Measurements from ENCODE around the gene ZCCHC7.

The ZCCHC7 gene

DNA sequence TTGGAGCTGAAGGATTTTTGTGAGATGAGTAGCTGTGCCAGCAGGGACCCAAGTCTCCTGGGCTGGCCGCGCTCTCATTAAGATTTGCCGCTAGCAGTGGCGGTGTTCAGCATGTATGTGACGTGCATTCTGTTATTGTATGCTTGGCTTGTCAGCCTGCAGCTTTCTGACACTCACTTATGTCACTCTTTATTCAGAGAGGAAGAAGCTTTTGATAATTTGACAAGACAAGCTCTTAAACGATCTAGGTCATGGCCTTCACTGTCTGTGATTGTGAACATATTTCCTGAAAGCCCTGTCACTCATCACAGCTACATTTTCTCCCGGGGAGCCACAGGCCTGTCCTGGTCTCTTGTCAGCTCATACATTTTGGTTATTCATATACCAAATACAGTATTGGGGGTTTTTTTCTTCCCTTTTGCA lies 203.9 kb downstream of the ZCCHC7 start:
- H3K27me3 ChIP-seq (ENCODE audit: control insufficient read depth in 5 of 5, insufficient read depth in 4 of 5, low read length in 5 of 5) = no peaks in the 10 kb centered on the region
- H3K9me3 ChIP-seq (ENCODE audit: control insufficient read depth in 5 of 5, low read length in 5 of 5) = no peaks in the 10 kb centered on the region
- no peak overlapping the region for H3K4me3 ChIP-seq (ENCODE audit: low read depth in 1 of 5, low read length in 5 of 5)
- no peak overlapping the region for H3K27ac ChIP-seq (ENCODE audit: low read depth, low read length)
- peaks cover 0 to 16% (median 4%) of the 10 kb centered on the region in 5 donors for H3K36me3 ChIP-seq (ENCODE audit: control insufficient read depth in 5 of 5, insufficient read depth in 5 of 5, low read length in 5 of 5)
- H3K4me1 ChIP-seq (ENCODE audit: control insufficient read depth in 5 of 5, insufficient read depth in 5 of 5, low read length in 5 of 5) = peaks cover 0 to 5% (median 0%) of the 10 kb centered on the region in 5 donors
- H3K9ac ChIP-seq (ENCODE audit: low read length in 5 of 5) = no peak overlapping the region

DNA sequence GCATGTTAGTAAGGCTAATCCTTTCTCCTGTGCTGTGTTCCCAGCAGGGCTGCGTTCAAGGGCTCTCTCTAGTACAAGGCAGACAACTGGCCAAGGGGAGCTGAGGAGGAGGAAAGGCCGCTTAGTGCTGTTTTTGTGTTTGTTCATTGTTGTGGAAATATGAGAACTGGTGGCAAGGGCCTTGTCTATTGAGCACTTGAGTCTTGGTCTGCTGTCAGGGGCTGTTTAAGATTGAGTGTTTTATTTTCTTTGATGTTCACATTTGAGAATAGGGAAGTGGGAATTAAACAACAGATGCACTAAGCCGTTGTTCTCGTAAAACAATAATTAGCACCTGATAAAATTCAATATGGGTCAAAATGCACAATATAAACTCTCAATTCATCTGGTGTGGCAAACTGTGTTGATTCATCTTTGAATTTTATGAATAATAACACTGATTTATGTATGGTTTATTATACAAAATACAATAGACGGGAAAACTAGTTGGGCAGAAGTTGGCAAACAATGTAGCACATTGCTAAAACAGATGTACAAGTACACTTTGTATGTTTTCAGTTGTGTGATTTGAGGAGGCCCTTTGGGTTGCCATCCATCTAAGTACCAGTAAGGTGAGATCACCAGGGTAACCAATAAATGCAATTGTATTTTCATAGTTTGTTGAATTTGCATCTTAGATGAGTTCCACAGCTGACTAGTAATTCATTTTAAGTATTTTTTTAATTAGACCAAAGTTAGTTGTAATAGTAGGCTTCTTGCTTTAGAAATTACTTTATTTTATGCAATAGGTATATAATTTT lies 204.5 kb downstream of the ZCCHC7 start:
- peaks cover 0 to 5% (median 0%) of the 10 kb centered on the region in 5 donors for H3K4me1 ChIP-seq (ENCODE audit: control insufficient read depth in 5 of 5, insufficient read depth in 5 of 5, low read length in 5 of 5)
- H3K27me3 ChIP-seq (ENCODE audit: control insufficient read depth in 5 of 5, insufficient read depth in 4 of 5, low read length in 5 of 5) = no peaks in the 10 kb centered on the region
- peaks cover 0 to 16% (median 4%) of the 10 kb centered on the region in 5 donors for H3K36me3 ChIP-seq (ENCODE audit: control insufficient read depth in 5 of 5, insufficient read depth in 5 of 5, low read length in 5 of 5)
- no peak overlapping the region for H3K9ac ChIP-seq (ENCODE audit: low read length in 5 of 5)
- H3K4me3 ChIP-seq (ENCODE audit: low read depth in 1 of 5, low read length in 5 of 5) = no peak overlapping the region
- no peak overlapping the region for H3K27ac ChIP-seq (ENCODE audit: low read depth, low read length)
- H3K9me3 ChIP-seq (ENCODE audit: control insufficient read depth in 5 of 5, low read length in 5 of 5) = no peaks in the 10 kb centered on the region

DNA sequence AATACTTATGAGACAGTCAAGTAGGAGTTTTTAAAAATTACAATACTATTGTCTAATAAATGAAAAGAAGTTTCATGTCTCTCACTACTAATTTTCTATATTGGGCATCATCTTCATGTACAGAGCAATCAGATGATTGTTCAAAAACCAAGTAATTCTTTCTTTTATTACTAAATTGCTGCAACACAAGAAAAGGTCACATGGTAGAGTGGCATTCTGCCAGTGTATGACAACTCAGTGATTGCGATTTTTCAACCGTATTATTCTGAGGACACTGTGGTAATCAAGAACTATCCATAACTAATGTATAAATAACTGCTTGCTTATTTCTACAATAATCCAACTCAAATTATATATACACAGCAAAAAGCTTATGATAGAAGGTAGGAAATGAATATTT lies 205.4 kb downstream of the ZCCHC7 start:
- H3K9ac ChIP-seq (ENCODE audit: low read length in 5 of 5) = no peak overlapping the region
- H3K27me3 ChIP-seq (ENCODE audit: control insufficient read depth in 5 of 5, insufficient read depth in 4 of 5, low read length in 5 of 5) = no peaks in the 10 kb centered on the region
- H3K27ac ChIP-seq (ENCODE audit: low read depth, low read length) = no peak overlapping the region
- H3K4me1 ChIP-seq (ENCODE audit: control insufficient read depth in 5 of 5, insufficient read depth in 5 of 5, low read length in 5 of 5) = peaks cover 0 to 5% (median 0%) of the 10 kb centered on the region in 5 donors
- peaks cover 0 to 16% (median 4%) of the 10 kb centered on the region in 5 donors for H3K36me3 ChIP-seq (ENCODE audit: control insufficient read depth in 5 of 5, insufficient read depth in 5 of 5, low read length in 5 of 5)
- no peaks in the 10 kb centered on the region for H3K9me3 ChIP-seq (ENCODE audit: control insufficient read depth in 5 of 5, low read length in 5 of 5)
- no peak overlapping the region for H3K4me3 ChIP-seq (ENCODE audit: low read depth in 1 of 5, low read length in 5 of 5)

DNA sequence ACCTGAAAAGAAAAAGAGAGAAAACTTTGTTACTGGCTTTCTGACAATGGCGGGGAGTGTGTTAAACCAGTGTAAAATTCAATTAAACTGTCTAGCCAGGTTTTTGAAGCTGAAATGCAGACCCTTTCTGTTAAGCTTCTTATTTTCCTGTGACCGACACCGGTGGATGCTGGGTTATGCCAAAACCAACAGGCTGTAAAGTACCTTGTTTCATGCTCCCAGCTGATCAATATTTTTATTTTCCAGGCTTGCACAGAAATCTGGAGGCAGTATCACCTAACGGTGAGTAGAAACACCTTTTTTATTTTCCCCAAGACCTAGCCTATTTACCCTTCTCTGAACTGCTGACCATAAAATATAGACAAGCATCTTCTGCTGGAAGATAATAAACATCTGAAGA lies 207.2 kb downstream of the ZCCHC7 start:
- Histone ChIP-seq H3K36me3 (ENCODE audit: control insufficient read depth in 5 of 5, insufficient read depth in 5 of 5, low read length in 5 of 5) (peaks cover 0 to 11% (median 4%) of the 10 kb centered on the region in 5 donors), H3K4me3 (ENCODE audit: low read depth in 1 of 5, low read length in 5 of 5) (no peak overlapping the region), H3K9me3 (ENCODE audit: control insufficient read depth in 5 of 5, low read length in 5 of 5) (no peaks in the 10 kb centered on the region), H3K27ac (ENCODE audit: low read depth, low read length) (no peak overlapping the region), H3K27me3 (ENCODE audit: control insufficient read depth in 5 of 5, insufficient read depth in 4 of 5, low read length in 5 of 5) (no peaks in the 10 kb centered on the region), H3K9ac (ENCODE audit: low read length in 5 of 5) (no peak overlapping the region), H3K4me1 (ENCODE audit: control insufficient read depth in 5 of 5, insufficient read depth in 5 of 5, low read length in 5 of 5) (peaks cover 0 to 5% (median 0%) of the 10 kb centered on the region in 5 donors)

DNA sequence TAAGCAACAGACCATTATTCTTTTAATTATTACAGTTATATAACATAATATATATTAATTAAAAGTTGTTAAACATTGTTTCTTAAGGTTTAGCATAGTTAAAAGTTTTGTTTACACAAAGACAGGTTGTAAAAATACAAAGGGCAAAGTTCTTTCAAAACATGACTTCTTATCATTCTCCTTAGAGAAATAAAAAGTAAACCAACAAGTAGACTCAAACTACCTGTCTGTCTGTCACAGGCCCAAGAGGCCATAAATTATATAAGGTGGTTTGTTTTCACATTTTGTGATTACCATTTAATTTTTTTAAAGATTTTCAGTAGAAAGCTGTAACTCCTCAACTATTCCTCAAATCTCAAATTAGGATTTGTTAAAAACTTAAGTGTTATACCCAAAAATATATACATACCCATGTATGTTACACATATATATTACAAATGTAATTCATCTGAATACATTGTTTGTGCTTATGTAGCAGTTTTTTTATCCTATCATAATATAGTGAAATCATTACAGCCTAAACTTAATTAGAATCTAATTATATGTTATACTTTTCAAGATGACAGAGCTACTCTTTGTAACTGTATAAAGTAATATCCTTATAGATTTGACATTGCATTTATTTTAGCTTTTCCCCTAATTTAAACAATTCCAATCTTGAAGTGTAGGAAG lies 208.3 kb downstream of the ZCCHC7 start:
- Histone ChIP-seq H3K27me3 (ENCODE audit: control insufficient read depth in 5 of 5, insufficient read depth in 4 of 5, low read length in 5 of 5) (no peaks in the 10 kb centered on the region), H3K9ac (ENCODE audit: low read length in 5 of 5) (no peak overlapping the region), H3K4me3 (ENCODE audit: low read depth in 1 of 5, low read length in 5 of 5) (no peak overlapping the region), H3K27ac (ENCODE audit: low read depth, low read length) (no peak overlapping the region), H3K9me3 (ENCODE audit: control insufficient read depth in 5 of 5, low read length in 5 of 5) (no peaks in the 10 kb centered on the region), H3K36me3 (ENCODE audit: control insufficient read depth in 5 of 5, insufficient read depth in 5 of 5, low read length in 5 of 5) (peaks cover 0 to 5% (median 4%) of the 10 kb centered on the region in 5 donors), H3K4me1 (ENCODE audit: control insufficient read depth in 5 of 5, insufficient read depth in 5 of 5, low read length in 5 of 5) (peaks cover 0 to 5% (median 0%) of the 10 kb centered on the region in 5 donors)

DNA sequence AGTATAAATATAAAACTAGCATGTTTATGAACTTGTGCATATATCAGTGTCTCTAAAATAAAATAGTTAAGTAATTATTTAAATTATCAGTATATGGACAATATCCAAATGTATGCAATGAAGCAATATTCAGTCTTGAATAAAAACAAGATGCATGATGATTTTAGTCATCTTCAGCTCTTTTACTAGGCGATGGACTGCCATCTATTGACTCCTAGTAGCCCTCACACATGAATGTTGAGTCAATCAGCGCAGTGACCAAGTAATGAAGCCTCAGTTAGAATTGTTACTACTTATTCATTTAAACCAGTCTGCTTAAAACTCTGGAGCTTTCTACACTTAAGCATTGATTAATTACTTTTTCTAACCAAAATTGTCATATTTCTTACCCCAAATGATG lies 209.2 kb downstream of the ZCCHC7 start:
- no peaks in the 10 kb centered on the region for H3K9me3 ChIP-seq (ENCODE audit: control insufficient read depth in 5 of 5, low read length in 5 of 5)
- H3K36me3 ChIP-seq (ENCODE audit: control insufficient read depth in 5 of 5, insufficient read depth in 5 of 5, low read length in 5 of 5) = peaks cover 0 to 5% (median 0%) of the 10 kb centered on the region in 5 donors
- H3K27me3 ChIP-seq (ENCODE audit: control insufficient read depth in 5 of 5, insufficient read depth in 4 of 5, low read length in 5 of 5) = no peaks in the 10 kb centered on the region
- no peak overlapping the region for H3K27ac ChIP-seq (ENCODE audit: low read depth, low read length)
- H3K9ac ChIP-seq (ENCODE audit: low read length in 5 of 5) = no peak overlapping the region
- H3K4me3 ChIP-seq (ENCODE audit: low read depth in 1 of 5, low read length in 5 of 5) = no peak overlapping the region
- peaks cover 0 to 5% (median 0%) of the 10 kb centered on the region in 5 donors for H3K4me1 ChIP-seq (ENCODE audit: control insufficient read depth in 5 of 5, insufficient read depth in 5 of 5, low read length in 5 of 5)

DNA sequence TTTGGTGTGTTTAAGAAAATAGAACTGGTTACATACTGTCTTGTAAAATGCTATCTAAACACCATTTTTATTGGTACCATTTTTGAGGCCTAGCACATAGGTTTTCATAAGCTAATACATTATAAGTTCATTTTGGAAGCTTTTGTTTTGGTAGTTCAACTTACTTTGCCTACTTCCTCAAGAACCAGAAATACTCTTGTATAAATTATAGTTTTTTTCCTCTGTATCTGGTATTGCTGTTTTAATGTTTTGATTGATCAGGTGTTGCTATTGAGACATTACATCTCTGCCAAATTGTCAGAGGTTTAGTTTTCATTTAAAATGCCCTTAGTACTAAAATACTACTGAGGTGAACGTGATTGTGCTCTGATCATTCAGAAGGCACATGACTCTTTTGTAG lies 211.5 kb downstream of the ZCCHC7 start:
- Histone ChIP-seq H3K4me1 (ENCODE audit: control insufficient read depth in 5 of 5, insufficient read depth in 5 of 5, low read length in 5 of 5) (no peaks in the 10 kb centered on the region), H3K9me3 (ENCODE audit: control insufficient read depth in 5 of 5, low read length in 5 of 5) (no peaks in the 10 kb centered on the region), H3K27ac (ENCODE audit: low read depth, low read length) (no peak overlapping the region), H3K4me3 (ENCODE audit: low read depth in 1 of 5, low read length in 5 of 5) (no peak overlapping the region), H3K36me3 (ENCODE audit: control insufficient read depth in 5 of 5, insufficient read depth in 5 of 5, low read length in 5 of 5) (peaks cover 0 to 5% (median 0%) of the 10 kb centered on the region in 5 donors), H3K27me3 (ENCODE audit: control insufficient read depth in 5 of 5, insufficient read depth in 4 of 5, low read length in 5 of 5) (no peaks in the 10 kb centered on the region), H3K9ac (ENCODE audit: low read length in 5 of 5) (no peak overlapping the region)

DNA sequence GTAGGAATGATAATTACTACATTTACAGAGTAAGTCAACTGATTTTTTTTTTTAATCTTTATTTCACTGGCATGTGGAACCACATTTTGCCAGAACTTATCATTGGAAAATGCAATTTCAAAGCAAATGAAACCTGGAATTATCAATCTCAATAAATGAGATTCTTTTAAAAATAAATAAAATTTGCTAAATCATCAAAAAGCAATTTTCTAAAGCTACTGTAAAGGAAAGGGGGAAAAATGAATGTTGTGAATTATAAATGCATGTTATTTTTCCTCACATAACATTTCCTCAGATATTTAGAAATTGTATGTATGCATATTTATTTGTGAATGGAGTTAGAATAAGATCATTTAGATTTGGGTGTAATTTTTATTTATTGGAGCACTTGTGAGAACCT lies 212.2 kb downstream of the ZCCHC7 start:
- Histone ChIP-seq H3K4me1 (ENCODE audit: control insufficient read depth in 5 of 5, insufficient read depth in 5 of 5, low read length in 5 of 5) (no peaks in the 10 kb centered on the region), H3K9ac (ENCODE audit: low read length in 5 of 5) (no peak overlapping the region), H3K4me3 (ENCODE audit: low read depth in 1 of 5, low read length in 5 of 5) (no peak overlapping the region), H3K9me3 (ENCODE audit: control insufficient read depth in 5 of 5, low read length in 5 of 5) (no peaks in the 10 kb centered on the region), H3K27me3 (ENCODE audit: control insufficient read depth in 5 of 5, insufficient read depth in 4 of 5, low read length in 5 of 5) (no peaks in the 10 kb centered on the region), H3K27ac (ENCODE audit: low read depth, low read length) (no peak overlapping the region), H3K36me3 (ENCODE audit: control insufficient read depth in 5 of 5, insufficient read depth in 5 of 5, low read length in 5 of 5) (peaks cover 0 to 5% (median 0%) of the 10 kb centered on the region in 5 donors)

DNA sequence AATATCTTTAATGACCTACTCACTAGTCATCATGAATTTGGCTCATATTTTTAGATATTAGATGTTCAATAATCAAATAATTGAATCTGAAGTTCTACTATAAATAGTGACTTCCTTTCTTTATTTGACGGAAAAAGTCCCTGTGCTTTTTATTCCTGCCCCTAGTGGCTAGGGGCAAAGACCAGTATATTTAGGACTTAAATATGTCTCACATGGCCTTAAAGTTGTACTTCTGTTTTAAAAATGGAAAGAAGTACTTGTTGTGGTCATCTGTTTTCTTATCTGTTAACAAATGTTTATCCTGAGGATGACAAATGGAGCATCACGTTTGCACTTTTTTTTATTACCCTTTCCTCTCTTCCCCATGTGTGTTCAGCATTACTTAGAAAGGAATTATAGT lies 212.9 kb downstream of the ZCCHC7 start:
- no peak overlapping the region for H3K9ac ChIP-seq (ENCODE audit: low read length in 5 of 5)
- H3K27me3 ChIP-seq (ENCODE audit: control insufficient read depth in 5 of 5, insufficient read depth in 4 of 5, low read length in 5 of 5) = no peaks in the 10 kb centered on the region
- no peaks in the 10 kb centered on the region for H3K9me3 ChIP-seq (ENCODE audit: control insufficient read depth in 5 of 5, low read length in 5 of 5)
- H3K4me3 ChIP-seq (ENCODE audit: low read depth in 1 of 5, low read length in 5 of 5) = no peak overlapping the region
- H3K4me1 ChIP-seq (ENCODE audit: control insufficient read depth in 5 of 5, insufficient read depth in 5 of 5, low read length in 5 of 5) = no peaks in the 10 kb centered on the region
- no peaks in the 10 kb centered on the region for H3K36me3 ChIP-seq (ENCODE audit: control insufficient read depth in 5 of 5, insufficient read depth in 5 of 5, low read length in 5 of 5)
- no peak overlapping the region for H3K27ac ChIP-seq (ENCODE audit: low read depth, low read length)

DNA sequence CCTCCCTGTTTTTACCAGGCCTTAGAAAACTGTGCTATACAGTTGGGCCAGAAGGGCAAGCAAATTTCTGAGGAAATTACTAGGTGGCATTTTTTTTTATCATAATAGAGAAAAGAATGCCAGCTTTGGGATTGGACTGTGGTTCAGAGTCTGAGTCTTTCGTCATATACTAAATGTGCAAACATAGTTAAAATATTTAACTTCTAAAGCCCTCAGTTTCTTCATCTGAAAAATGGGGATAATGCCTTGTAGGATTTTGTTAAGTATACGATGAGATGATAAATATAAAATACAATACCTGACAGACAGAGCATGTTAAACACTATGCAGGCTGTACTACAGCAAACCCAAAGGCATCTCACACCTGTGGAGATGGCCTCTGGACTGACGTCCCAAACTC lies 214.9 kb downstream of the ZCCHC7 start:
- no peaks in the 10 kb centered on the region for H3K27me3 ChIP-seq (ENCODE audit: control insufficient read depth in 5 of 5, insufficient read depth in 4 of 5, low read length in 5 of 5)
- no peaks in the 10 kb centered on the region for H3K4me1 ChIP-seq (ENCODE audit: control insufficient read depth in 5 of 5, insufficient read depth in 5 of 5, low read length in 5 of 5)
- H3K36me3 ChIP-seq (ENCODE audit: control insufficient read depth in 5 of 5, insufficient read depth in 5 of 5, low read length in 5 of 5) = no peaks in the 10 kb centered on the region
- H3K27ac ChIP-seq (ENCODE audit: low read depth, low read length) = no peak overlapping the region
- no peak overlapping the region for H3K4me3 ChIP-seq (ENCODE audit: low read depth in 1 of 5, low read length in 5 of 5)
- H3K9ac ChIP-seq (ENCODE audit: low read length in 5 of 5) = no peak overlapping the region
- H3K9me3 ChIP-seq (ENCODE audit: control insufficient read depth in 5 of 5, low read length in 5 of 5) = no peaks in the 10 kb centered on the region
